ENCODE data around the gene CNKSR1.

CNKSR1 gene

DNA sequence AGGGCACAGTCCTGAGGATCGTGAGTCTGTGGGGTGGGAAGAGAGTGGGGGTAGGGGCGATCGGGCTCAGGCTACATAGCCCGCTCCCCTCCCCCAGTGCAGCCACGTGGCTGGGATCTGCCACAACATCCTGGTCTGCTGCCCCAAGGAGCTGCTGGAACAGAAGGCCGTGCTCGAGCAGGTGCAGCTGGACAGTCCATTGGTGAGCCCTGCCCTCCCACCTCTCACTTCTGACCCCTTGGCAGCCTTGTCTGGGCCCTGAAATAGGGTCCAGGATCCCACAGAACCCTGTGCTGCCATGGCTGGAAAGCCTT lies 5.0 kb downstream of the CNKSR1 start:
- FAIRE-seq = no peak
- DNase-seq (ENCODE audit: low spot score) = no peak

DNA sequence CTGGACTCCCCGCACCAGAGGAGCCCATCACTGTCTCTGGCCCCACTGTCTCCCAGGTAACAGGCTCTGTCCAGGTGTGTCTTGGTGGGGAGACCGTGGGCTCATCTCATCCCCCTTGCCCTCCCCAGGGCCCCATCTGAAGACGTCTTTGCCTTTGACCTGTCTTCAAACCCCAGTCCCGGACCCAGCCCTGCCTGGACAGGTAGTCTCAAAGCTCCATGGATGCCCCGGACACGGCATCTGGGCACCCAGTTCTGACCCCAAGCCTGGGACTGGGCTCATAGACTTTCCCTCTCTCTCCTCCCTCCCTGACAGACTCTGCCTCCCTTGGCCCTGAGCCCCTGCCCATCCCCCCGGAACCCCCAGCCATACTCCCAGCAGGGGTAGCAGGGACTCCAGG lies 6.8 kb downstream of the CNKSR1 start:
- no peak for DNase-seq (ENCODE audit: low spot score)
- no peak for FAIRE-seq

DNA sequence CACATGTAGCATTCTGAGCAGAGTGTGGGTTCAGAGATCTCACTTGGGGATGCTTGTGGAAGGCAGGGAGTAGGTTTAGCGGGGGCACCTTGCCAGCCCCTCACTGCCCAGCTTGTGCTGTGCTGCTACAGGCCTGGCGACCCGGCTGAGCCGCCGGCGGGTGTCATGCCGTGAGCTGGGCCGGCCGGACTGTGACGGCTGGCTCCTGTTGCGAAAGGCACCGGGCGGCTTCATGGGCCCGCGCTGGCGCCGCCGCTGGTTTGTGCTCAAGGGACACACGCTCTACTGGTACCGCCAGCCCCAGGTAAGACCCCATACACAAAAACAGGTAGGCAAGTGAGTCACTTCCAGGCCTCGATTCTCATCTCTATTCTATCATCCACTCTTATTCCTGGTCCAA lies 7.6 kb downstream of the CNKSR1 start:
- FAIRE-seq (no peak), DNase-seq (ENCODE audit: low spot score) (no peak)

DNA sequence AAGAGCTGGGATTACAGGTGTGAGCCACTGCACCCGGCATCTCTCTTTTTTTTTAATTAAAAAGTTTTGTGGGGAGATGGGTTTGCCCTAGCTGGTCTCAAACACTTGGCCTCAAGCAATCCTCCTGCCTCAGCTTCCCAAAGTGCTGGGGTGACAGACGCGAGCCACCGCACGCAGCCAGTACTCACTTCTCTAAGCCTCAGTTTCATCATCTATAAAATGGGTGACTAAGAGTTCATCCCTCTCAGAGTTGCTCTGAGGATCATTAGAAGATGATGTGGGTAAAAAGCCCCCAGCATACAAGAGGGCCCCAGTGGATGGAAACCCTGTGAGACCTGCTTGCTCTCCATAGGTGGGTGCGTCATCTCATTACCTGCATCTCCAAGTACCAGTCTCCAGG lies 10.6 kb downstream of the CNKSR1 start:
- DNase-seq (ENCODE audit: low spot score) = no peak
- no peak for FAIRE-seq

DNA sequence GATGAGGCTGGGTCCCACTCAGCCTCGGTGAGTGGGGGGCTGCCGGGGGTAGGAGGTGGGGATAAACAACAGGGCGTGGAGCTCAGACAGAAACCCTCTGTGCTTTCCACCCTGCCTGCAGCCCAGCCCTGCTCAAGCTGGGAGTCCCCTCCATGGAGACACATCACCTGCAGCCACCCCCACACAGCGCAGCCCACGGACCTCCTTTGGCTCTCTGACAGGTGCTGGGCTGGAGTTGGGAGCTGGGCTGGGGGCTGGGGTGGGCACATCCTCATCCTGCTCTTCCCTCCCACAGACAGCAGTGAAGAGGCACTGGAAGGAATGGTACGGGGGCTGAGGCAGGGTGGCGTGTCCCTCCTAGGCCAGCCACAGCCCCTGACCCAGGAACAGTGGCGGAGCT lies 11.2 kb downstream of the CNKSR1 start:
- DNase-seq (ENCODE audit: low spot score) (no peak), FAIRE-seq (no peak)

DNA sequence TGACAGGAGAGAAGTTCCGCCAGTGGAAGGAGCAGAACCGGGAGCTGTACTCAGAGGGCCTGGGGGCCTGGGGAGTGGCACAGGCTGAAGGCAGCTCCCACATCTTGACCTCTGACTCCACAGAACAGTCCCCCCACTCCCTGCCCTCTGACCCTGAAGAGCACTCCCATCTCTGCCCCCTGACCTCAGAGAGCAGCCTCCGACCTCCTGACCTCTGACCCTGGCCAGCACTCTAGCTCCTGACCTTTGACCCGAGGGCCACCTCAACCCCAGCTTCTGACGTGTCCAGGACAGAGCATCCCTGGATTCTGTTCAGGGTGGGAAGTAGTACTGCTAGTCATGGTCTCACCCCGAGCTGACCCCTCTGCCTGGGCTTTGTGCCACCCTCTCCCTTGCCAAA lies 12.0 kb downstream of the CNKSR1 start:
- FAIRE-seq (no peak), DNase-seq (ENCODE audit: low spot score) (no peak)

DNA sequence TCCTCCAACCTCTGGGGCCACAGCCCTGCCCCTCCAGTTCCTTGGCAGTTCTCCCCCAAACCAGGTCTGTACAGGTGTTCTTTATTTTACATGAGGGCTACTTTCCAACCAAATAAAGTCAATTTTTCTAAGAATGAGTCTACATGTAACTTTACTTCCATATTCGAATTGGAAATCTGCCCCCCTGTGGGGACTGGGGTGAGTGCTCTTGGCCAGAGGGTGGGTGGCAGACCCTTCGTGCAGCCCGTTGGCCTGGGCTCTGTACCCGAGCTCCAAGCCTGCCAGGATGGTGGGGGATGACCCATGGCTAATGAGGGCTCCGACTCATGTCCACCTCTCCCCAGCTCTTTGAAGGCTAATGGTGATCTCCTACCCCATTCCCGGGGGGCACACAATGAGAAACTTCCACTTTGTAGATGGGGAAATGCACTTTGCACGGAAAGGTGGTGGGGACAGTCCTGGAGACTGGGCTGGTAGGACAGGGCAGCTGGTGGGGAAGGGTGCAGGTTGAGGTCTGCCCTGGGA lies 12.5 kb downstream of the CNKSR1 start:
- DNase-seq (ENCODE audit: low spot score) (no peak), FAIRE-seq (no peak)

DNA sequence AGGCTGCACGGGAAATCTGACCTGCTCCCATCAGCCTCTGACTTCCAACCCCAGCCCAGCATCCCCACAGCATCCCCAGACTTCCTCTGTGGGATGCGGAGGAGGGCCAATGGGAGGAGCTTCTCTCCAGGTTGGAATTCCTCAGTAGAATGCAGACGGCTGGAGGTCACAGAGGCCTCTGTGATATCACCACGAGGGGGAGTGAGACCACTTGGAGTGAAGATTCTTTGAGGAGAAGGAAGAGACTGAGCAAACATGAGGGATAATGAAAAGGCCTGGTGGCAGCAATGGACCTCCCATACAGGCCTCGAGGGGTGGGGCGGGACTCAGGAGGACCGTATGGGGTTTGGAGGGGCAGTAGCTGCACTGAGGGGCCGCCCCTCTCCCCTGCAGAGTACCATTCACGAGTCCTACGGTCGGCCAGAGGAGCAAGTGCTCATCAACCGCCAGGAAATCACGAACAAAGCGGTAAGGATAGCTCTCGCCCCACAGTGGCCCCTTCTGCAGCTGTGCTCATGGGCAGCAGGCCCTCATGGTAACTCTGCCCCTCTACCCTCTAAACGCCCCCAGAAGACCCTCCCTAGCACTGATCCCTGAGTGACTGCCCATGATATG lies 13.2 kb downstream of the CNKSR1 start, which contains the start of gene CATSPER4:
Gene CATSPER4, plus strand, starts transcription at position 230 of the 615 bp plus-strand sequence. Its CDS starts 26 bp downstream, at position 256.
- FAIRE-seq = no peak
- DNase-seq (ENCODE audit: low spot score) = peak; percentile 47

DNA sequence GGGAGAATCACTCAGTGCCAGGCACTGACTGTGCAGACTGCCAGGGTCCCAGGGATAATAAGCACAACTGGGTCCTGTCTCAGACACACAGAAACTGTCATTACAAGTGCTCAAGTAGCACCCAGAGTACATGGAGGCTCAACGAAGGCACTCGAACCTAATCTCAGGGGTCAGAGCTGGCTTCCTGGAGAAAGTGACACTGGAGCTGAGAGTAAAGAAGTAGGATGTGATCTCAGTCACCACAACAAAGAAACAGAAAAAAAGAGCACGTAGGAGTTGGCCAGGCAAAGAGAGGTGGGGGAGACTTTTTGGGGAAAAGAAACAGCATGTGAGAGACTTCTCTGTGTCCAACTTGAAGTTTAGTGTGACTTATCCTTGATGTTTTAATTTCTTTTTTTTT lies 14.4 kb downstream of the CNKSR1 start:
- FAIRE-seq = no peak
- no peak for DNase-seq (ENCODE audit: low spot score)

DNA sequence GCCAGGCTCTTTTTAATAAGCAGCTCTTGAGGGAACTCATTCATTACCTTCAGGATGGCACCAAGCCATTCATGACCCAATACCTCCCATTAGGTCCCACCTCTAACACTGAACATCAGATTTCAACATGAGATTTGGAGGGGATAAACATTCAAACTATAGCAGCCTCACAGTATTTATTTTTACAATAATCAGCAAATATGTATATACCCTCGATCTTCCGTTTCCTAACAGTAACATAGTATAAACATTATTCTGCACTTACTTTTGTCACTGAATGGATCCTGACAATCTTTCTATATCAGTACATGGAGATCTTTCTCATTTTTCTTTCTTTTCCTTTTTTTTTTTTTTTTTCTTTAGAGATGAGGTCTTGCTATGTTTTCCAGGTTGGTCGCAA lies 18.5 kb downstream of the CNKSR1 start:
- FAIRE-seq = no peak

DNA sequence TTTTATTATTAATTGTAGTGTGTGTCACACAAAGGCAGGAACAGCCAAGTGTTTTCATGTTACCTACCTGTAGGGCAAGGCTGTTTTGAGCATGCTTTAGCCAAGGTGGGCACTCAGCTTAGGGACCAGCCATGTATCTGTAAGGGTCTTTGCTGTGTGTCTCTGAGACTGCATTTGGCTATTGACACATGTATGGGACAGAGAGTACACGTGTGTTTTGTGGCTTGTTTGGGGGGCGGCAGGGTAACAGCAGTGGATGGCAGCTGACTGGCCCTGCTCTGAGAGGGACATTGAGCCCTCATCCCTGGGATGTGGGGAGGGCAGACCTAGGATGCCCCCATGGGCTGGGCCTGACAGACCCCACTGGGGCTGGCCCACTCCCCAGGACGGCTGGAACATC lies 20.0 kb downstream of the CNKSR1 start:
- FAIRE-seq (no peak), DNase-seq (ENCODE audit: low spot score) (no peak)

More for the DNA sequence above, 18.5 kb downstream of the CNKSR1 start:
- no peak for DNase-seq (ENCODE audit: low spot score)

DNA sequence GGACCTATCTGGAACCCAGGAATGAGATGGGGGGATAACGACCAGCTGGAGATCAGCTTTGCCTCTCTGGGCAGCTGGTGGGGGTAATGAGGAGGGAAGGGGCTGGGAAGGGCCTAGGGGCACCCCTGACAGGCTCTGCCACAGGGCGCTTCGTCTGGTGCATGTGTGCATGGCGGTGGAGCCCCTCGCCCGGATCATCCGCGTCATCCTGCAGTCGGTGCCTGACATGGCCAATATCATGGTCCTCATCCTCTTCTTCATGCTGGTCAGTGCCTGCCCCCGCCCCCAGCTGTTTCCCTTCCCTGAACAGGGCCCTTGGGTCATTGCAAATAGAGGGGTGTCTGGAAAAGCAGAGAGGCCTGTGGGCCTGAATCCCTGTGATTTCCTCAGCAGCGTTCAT lies 20.5 kb downstream of the CNKSR1 start:
- DNase-seq (ENCODE audit: low spot score) (no peak), FAIRE-seq (no peak)

DNA sequence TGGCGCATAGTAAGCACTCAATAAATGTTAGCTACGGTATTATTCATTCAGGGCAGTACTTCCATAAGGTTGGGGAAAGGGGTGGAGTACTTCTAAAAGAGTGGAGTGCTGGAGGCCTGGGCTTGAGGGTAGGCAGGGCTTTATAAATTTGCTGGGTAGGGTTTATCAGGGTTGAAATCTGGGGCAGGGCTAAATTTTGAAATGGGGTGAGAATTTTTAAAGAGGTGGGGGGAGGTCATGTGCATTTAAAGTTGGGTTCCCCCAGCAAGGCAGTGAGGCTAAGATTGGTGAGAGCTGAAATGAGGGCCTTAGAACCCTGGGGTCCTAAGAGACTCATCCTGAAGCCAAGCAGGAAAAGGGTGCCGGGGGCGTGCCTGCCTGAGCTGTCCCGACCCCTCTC lies 23.1 kb downstream of the CNKSR1 start:
- no peak for FAIRE-seq
- DNase-seq (ENCODE audit: low spot score) = no peak

DNA sequence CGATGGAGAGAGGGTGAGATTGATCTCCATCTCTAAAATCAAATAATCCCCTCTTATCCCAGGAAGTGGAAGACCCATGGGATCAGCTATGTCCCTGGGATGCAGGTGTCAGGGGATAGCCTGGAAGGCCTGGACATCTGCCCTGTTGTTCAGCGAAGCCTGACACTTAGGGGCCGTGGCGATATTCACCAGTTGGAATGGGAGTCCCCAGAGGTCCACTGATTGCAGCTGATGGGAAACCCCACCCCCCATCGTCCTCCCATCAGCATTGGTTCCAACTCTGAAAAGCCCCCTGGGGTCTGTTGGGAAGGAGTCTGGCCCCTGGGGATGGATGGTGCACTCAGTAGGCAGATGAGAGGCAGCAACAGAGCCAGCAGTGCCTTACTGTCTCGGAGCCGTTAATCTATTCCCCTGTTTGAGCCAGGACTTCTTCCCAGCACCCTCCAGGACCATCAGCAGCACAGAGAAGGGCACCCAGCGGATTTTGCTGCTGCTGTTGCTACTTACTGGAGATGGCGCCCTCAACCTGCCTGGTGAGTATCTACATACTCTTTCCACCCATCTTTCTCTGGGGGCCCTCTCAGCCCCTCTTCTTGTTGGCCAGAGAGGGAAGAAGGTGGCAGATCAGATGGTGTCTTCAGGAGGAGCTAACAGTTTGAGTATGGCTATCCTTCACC lies 26.5 kb downstream of the CNKSR1 start:
- no peak for DNase-seq (ENCODE audit: low spot score)
- no peak for FAIRE-seq

DNA sequence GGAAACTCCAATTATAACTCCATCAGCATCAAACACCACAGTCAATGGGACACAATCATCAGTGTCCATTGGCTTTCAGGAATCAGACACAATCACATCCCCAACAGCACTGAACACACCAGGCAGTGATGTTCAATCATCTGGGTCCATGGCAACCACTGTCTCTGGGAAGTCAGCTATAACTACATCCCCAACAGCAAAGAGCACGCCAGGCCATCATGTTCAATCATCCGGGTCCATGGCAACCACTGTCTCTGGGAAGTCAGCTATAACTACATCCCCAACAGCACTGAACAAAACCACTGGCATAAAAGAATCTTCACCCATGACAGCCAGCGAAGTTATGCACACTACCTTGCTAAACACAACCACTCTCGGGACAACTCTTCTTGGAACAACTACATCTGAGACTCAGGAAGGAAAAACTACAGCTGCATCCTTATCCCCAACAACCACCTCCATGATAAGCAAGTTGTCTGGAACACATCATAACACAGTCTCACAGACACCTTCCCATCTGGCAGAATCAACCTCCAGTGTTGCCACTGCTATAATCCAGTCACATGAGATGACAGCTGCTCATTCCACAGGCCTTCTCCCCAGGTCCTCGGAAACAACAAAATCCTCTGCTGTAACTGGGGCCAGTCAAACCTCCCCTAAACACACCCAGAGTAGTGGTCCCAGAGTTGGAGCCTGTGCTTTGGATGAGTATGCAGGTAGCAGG lies 33.0 kb downstream of the CNKSR1 start:
- FAIRE-seq (no peak), DNase-seq (ENCODE audit: low spot score) (no peak)

DNA sequence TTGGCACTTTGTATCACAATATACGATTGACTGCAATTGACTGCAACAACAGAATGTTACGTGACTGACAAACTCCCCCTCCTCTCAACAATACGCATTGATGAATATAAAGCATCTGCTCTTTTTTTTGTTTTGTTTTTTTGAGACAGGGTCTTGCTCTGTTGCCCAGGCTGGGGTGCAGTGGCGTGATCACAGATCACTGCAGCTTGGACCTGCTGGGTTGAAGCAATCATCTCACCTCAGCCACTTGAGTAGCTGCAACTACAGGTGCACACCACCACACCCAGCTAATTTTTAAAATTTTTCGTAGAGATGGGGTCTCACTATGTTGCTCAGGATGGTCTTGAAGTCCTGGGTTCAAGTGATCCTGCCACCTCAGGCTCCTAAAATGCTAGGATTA lies 35.4 kb downstream of the CNKSR1 start:
- no peak for DNase-seq (ENCODE audit: low spot score)
- no peak for FAIRE-seq

DNA sequence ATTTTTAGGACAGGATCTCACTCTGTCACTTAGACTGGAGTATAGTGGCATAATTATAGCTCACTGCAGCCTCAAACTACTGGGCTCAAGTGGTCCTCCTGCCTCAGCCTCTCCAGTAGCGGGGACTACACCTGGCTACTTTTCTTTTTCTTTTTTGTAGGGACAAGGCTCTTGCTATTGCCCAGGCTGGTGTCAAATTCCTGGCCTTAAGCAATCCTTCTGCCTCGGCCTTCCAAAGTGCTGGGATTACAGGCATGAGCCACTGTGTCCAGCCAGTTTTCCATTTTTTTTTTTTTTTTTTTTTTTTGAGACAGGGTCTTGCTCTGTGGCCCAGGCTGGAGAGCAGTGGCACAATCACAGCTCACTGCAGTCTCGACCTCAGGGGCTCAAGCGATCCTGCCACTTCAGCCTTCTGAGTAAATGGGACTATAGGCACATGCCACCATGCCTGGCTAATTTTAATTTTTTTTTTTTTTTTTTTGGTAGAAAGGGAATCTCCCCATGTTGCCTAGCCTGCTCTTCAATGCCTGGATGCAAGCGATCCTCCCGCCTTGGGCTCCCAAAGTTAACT lies 36.1 kb downstream of the CNKSR1 start:
- DNase-seq (ENCODE audit: low spot score) = no peak
- no peak for FAIRE-seq

DNA sequence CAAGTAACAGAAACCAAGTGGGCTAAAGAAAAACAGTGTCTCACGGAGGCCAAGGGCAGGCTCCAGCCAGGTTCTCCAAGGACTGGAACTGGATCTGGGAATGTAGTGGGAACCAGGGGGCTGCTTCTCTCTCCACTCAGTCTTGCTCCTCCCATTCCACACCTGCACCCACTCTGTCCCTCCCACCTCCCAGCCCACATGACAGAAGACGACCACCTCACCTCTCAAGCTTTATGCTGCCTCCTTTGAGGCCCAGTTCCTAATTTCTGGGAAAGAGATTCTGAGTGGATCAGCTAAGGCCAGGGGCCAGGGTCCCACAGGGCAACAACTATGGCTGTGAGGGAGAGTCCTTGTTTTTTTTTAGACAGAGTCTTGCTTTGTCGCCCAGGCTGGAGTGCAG lies 38.0 kb downstream of the CNKSR1 start:
- DNase-seq (ENCODE audit: low spot score) (no peak), FAIRE-seq (no peak)

DNA sequence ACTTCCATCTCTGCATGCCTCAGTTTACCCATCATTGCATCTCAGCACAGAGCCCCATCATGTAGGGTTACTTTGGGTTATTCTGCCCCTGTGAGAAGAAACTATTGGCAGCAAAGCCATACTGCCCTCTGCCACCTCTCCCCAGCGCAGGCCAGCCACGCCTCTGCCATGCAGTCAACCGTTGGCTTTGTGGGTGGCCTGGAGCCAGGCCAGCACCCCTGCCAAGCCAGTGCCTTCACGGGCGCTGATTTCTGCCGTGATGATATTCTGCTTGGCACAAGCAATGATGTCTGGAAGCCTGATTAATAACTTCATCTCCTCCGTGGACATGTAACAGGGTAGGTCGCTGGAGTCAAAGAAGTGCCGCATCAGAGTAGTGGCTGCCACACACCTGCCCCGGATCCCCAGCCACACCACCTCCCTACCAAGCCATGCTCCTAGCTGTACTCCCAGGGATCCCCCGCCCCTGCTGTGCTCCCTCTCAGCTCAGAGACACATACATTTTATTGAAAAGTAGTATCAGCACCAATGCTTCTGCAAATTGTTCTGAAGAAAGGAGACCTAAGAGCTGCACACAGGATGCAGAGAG lies 41.7 kb downstream of the CNKSR1 start:
- FAIRE-seq (peak; percentile 84), DNase-seq (ENCODE audit: low spot score) (no peak)

DNA sequence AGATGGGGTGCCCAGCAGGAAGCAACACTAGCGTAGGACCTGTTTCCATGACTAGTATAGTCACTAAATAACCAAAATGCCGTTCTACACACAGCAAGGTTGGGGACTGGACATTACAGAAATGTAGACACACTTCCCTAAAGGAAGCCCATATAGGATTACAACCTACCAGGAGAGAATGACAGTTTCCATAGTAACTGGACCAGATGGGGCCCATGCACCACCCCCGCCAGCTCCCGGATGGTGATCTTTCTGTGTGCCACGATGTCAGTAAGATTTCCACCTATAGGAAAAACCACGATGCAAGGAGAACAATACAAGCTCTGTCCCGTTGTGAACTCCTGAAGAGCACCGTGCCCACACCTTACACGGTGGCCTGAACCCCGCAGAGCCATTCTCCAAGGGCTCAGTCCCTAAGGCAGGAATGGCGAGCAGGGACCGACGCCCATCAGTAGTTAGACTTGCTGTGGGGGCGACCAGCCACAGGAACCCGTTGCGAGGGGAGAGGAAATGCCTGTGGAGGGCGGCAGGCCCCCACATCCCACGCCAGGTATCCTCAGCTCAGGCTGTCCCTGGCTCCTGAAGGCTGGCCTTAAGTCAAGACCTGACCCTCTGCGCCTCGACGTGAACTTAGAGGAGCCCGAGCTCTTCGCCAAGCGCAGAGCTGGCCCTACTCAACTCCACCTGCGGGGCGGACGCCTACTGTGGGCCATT lies 43.1 kb downstream of the CNKSR1 start:
- DNase-seq (ENCODE audit: low spot score) = no peak
- peak; percentile 80 for FAIRE-seq

DNA sequence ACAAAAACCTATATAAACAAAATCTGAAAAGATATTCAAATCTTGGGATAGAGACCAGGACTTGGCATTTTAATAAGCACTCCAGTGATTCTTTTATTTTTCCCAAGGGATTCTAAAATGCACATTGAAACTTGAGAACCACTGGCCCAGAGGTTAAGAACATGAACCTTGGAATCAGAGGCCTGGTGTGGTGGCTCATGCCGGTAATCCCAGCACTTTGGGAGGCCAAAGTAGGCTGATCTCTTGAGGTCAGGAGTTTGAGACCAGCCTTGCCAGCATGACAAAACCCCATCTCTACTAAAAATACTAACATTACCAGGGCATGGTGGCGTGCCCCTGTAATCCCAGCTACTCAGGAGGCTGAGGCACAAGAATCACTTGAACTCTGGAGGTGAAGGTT lies 43.8 kb downstream of the CNKSR1 start:
- no peak for DNase-seq (ENCODE audit: low spot score)
- FAIRE-seq = no peak

Measured in urothelium cell line (cell line).